ENCODE measurements around the gene ZNF205.
A peak's percentile ranks its signal among the peaks of the same experiment; 100 is the strongest.
"Not testable (repeated sequence)": the region's sequence is repeated elsewhere in the genome, so short reads cannot be mapped to it uniquely, and the experiment has no call there.

The ZNF205 gene

GRCh38 chr16:3066440-3066748, 46.0 kb upstream of the ZNF205 start:
- ATAC-seq (ENCODE audit: low read depth) (no peak), DNase-seq (ENCODE audit: low spot score) (no peak)
- H3K4me1 ChIP-seq (ENCODE audit: insufficient read depth, poor library complexity, severe bottlenecking) = peaks cover 8% of the 10 kb centered on the region
- no peak overlapping the region for H3K4me3 ChIP-seq (ENCODE audit: severe bottlenecking)
- H3K9me3 ChIP-seq (ENCODE audit: severe bottlenecking) = no peaks in the 10 kb centered on the region
- no peak for TF ChIP-seq CTCF (IDR thresholded peaks at IDR 0.05; ENCODE audit: poor library complexity, severe bottlenecking)
- no peaks in the 10 kb centered on the region for H3K36me3 ChIP-seq (ENCODE audit: low read depth)
- H3K27ac ChIP-seq (ENCODE audit: poor library complexity, severe bottlenecking) = no peak overlapping the region
- H3K27me3 ChIP-seq (ENCODE audit: insufficient read depth, poor library complexity, severe bottlenecking) = no peaks in the 10 kb centered on the region

- H3K4me1 ChIP-seq (ENCODE audit: insufficient read depth, poor library complexity, severe bottlenecking) = peaks cover 8% of the 10 kb centered on the region
- H3K27ac ChIP-seq (ENCODE audit: poor library complexity, severe bottlenecking) = no peak overlapping the region
- no peak for ATAC-seq (ENCODE audit: low read depth)
- TF ChIP-seq CTCF (IDR thresholded peaks at IDR 0.05; ENCODE audit: poor library complexity, severe bottlenecking) = no peak
- no peaks in the 10 kb centered on the region for H3K9me3 ChIP-seq (ENCODE audit: severe bottlenecking)
- no peak overlapping the region for H3K4me3 ChIP-seq (ENCODE audit: severe bottlenecking)
- no peaks in the 10 kb centered on the region for H3K27me3 ChIP-seq (ENCODE audit: insufficient read depth, poor library complexity, severe bottlenecking)
- no peaks in the 10 kb centered on the region for H3K36me3 ChIP-seq (ENCODE audit: low read depth)
- DNase-seq (ENCODE audit: low spot score) = no peak
Observed at GRCh38 chr16:3068487-3068886, 43.9 kb upstream of the ZNF205 start.

- not testable (repeated sequence) for H3K36me3 ChIP-seq (ENCODE audit: low read depth); DNase-seq (ENCODE audit: low spot score); H3K27ac ChIP-seq (ENCODE audit: poor library complexity, severe bottlenecking); ATAC-seq (ENCODE audit: low read depth); H3K27me3 ChIP-seq (ENCODE audit: insufficient read depth, poor library complexity, severe bottlenecking); H3K4me3 ChIP-seq (ENCODE audit: severe bottlenecking); H3K4me1 ChIP-seq (ENCODE audit: insufficient read depth, poor library complexity, severe bottlenecking); H3K9me3 ChIP-seq (ENCODE audit: severe bottlenecking)
Observed at GRCh38 chr16:3069146-3069545, 43.2 kb upstream of the ZNF205 start.

GRCh38 chr16:3070608-3071111, 41.7 kb upstream of the ZNF205 start:
- Histone ChIP-seq H3K4me1 (ENCODE audit: insufficient read depth, poor library complexity, severe bottlenecking) (no peaks in the 10 kb centered on the region), H3K9me3 (ENCODE audit: severe bottlenecking) (no peaks in the 10 kb centered on the region), H3K36me3 (ENCODE audit: low read depth) (no peaks in the 10 kb centered on the region), H3K27me3 (ENCODE audit: insufficient read depth, poor library complexity, severe bottlenecking) (no peaks in the 10 kb centered on the region), H3K4me3 (ENCODE audit: severe bottlenecking) (no peak overlapping the region), H3K27ac (ENCODE audit: poor library complexity, severe bottlenecking) (no peak overlapping the region)
- ATAC-seq (ENCODE audit: low read depth) = no peak
- no peak for TF ChIP-seq CTCF (IDR thresholded peaks at IDR 0.05; ENCODE audit: poor library complexity, severe bottlenecking)
- no peak for DNase-seq (ENCODE audit: low spot score)

GRCh38 chr16:3071655-3072054, 40.7 kb upstream of the ZNF205 start:
- no peaks in the 10 kb centered on the region for H3K9me3 ChIP-seq (ENCODE audit: severe bottlenecking)
- ATAC-seq (ENCODE audit: low read depth) = no peak
- H3K36me3 ChIP-seq (ENCODE audit: low read depth) = no peaks in the 10 kb centered on the region
- H3K27me3 ChIP-seq (ENCODE audit: insufficient read depth, poor library complexity, severe bottlenecking) = peaks cover 3% of the 10 kb centered on the region
- H3K4me1 ChIP-seq (ENCODE audit: insufficient read depth, poor library complexity, severe bottlenecking) = no peaks in the 10 kb centered on the region
- DNase-seq (ENCODE audit: low spot score) = no peak
- no peak overlapping the region for H3K4me3 ChIP-seq (ENCODE audit: severe bottlenecking)
- H3K27ac ChIP-seq (ENCODE audit: poor library complexity, severe bottlenecking) = no peak overlapping the region
- TF ChIP-seq CTCF (IDR thresholded peaks at IDR 0.05; ENCODE audit: poor library complexity, severe bottlenecking) = no peak

GRCh38 chr16:3072148-3072547, 40.2 kb upstream of the ZNF205 start:
- not testable (repeated sequence) for H3K27ac ChIP-seq (ENCODE audit: poor library complexity, severe bottlenecking); DNase-seq (ENCODE audit: low spot score); H3K27me3 ChIP-seq (ENCODE audit: insufficient read depth, poor library complexity, severe bottlenecking); H3K9me3 ChIP-seq (ENCODE audit: severe bottlenecking); H3K36me3 ChIP-seq (ENCODE audit: low read depth); H3K4me3 ChIP-seq (ENCODE audit: severe bottlenecking); H3K4me1 ChIP-seq (ENCODE audit: insufficient read depth, poor library complexity, severe bottlenecking)
- ATAC-seq (ENCODE audit: low read depth) = peak; percentile 38; the same call in 2 of the 3 replicates

- H3K4me3 ChIP-seq (ENCODE audit: severe bottlenecking); DNase-seq (ENCODE audit: low spot score); H3K4me1 ChIP-seq (ENCODE audit: insufficient read depth, poor library complexity, severe bottlenecking); H3K36me3 ChIP-seq (ENCODE audit: low read depth); H3K27ac ChIP-seq (ENCODE audit: poor library complexity, severe bottlenecking); H3K9me3 ChIP-seq (ENCODE audit: severe bottlenecking); H3K27me3 ChIP-seq (ENCODE audit: insufficient read depth, poor library complexity, severe bottlenecking); ATAC-seq (ENCODE audit: low read depth): not testable (repeated sequence)
Observed at GRCh38 chr16:3072576-3073263, 39.7 kb upstream of the ZNF205 start.

Measured in RWPE2 (cell line).